Hepatocyte (in vitro differentiated cells): ENCODE results near the gene ALDH1A3.

Experiments
- EZH2phosphoT487 ChIP-seq: fragments of 200-600 bp; sonication (generic); IDR thresholded peaks from one replicate; pipeline ENCODE4 v1.6.1; 2018; ENCODE audit warnings: antibody characterized with exemption, mild to moderate bottlenecking, low read depth, moderate library complexity; ENCODE audit not compliant: unreplicated experiment, severe bottlenecking
- TF ChIP-seq, protein P1 (sequence below): fragments of 200-600 bp; sonication (generic); IDR thresholded peaks from 2 replicates; pipeline ENCODE4 v1.5.1; 2016; ENCODE audit warnings: antibody characterized with exemption, mild to moderate bottlenecking; ENCODE audit not compliant: poor library complexity

GRCh38 chr15:100877551-100877950, 2.1 kb upstream of the ALDH1A3 start:
- TF ChIP-seq, protein P1, sequence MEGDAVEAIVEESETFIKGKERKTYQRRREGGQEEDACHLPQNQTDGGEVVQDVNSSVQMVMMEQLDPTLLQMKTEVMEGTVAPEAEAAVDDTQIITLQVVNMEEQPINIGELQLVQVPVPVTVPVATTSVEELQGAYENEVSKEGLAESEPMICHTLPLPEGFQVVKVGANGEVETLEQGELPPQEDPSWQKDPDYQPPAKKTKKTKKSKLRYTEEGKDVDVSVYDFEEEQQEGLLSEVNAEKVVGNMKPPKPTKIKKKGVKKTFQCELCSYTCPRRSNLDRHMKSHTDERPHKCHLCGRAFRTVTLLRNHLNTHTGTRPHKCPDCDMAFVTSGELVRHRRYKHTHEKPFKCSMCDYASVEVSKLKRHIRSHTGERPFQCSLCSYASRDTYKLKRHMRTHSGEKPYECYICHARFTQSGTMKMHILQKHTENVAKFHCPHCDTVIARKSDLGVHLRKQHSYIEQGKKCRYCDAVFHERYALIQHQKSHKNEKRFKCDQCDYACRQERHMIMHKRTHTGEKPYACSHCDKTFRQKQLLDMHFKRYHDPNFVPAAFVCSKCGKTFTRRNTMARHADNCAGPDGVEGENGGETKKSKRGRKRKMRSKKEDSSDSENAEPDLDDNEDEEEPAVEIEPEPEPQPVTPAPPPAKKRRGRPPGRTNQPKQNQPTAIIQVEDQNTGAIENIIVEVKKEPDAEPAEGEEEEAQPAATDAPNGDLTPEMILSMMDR = no peak
- no peak for TF ChIP-seq EZH2phosphoT487
